Panc1 (cell line): Measurements from ENCODE around the gene ATP2A3.

Source experiments
- CTCF ChIP-seq: fragments of 450-650 bp; IDR thresholded peaks from 2 replicates; pipeline ENCODE4 v1.5.1; 2017; ENCODE audit warnings: mild to moderate bottlenecking
- POLR2AphosphoS5 ChIP-seq: IDR thresholded peaks from 2 replicates; pipeline ENCODE4 v1.6.1; 2012; ENCODE audit warnings: mild to moderate bottlenecking, low read depth, low read length, moderate library complexity
- REST ChIP-seq, 2 experiments: IDR thresholded peaks; 2 replicates each; pipeline ENCODE4 v1.6.1; 2011 to 2012; ENCODE audit warnings: low read depth in 2 of 2, control low read depth in 1 of 2, low read length in 1 of 2, mild to moderate bottlenecking in 1 of 2, moderate library complexity in 1 of 2; ENCODE audit not compliant: insufficient read depth in 1 of 2
- SIN3A ChIP-seq: IDR thresholded peaks from 2 replicates; pipeline ENCODE4 v1.6.1; 2012; ENCODE audit warnings: low read depth, mild to moderate bottlenecking, low read length, moderate library complexity, borderline replicate concordance; ENCODE audit not compliant: insufficient read depth
- TCF7L2 ChIP-seq: IDR thresholded peaks from 2 replicates; pipeline ENCODE4 v1.6.1; 2011; ENCODE audit warnings: mild to moderate bottlenecking, low read depth, low read length, inconsistent platforms

- TF ChIP-seq CTCF (no peak), REST (IDR thresholded peaks at IDR 0.05; ENCODE audit: insufficient read depth in 1 of 2, low read depth in 2 of 2, low read length in 1 of 2) (no peak), SIN3A (no peak), POLR2AphosphoS5 (no peak), TCF7L2 (no peak)
These were observed 77.5 kb downstream of the ATP2A3 start for GRCh38 chr17:3886776-3887175.
